Activated T-cell treated with anti-CD3 and anti-CD28 coated beads, Interleukin-2, amount 50 U/mL, for 4 hours (primary cell): Measurements from ENCODE around the gene UGT3A2. TPM values are rescaled to one million over a fixed set of nuclear protein-coding genes. Genes with fewer than 3 reads are reported as not detected.
"Not testable (repeated sequence)": the region's sequence is repeated elsewhere in the genome, so short reads cannot be mapped to it uniquely, and the experiment has no call there.

Experiments used
- ATAC-seq, 2 donors: fragments of 200-7000 bp; cut with Tn5 transposase; one replicate each; pipeline ENCODE4 v1.10.0; 2021
- DNase-seq: peaks from one replicate; pipeline ENCODE4 v3.0.0-alpha.2; 2020
- H3K27me3 Mint-ChIP-seq: one replicate; pipeline ENCODE4 v1.8.0; 2021; ENCODE audit warnings: low read depth, mixed read lengths
- H3K36me3 Mint-ChIP-seq: one replicate; pipeline ENCODE4 v1.8.0; 2022; ENCODE audit warnings: mixed read lengths; ENCODE audit not compliant: insufficient read depth
- H3K4me1 Mint-ChIP-seq: one replicate; pipeline ENCODE4 v1.8.0; 2021; ENCODE audit warnings: low read depth, mixed read lengths
- H3K4me3 Mint-ChIP-seq: one replicate; pipeline ENCODE4 v1.8.0; 2021; ENCODE audit warnings: mild to moderate bottlenecking, moderate library complexity, mixed read lengths
- H3K9me3 Mint-ChIP-seq: one replicate; pipeline ENCODE4 v1.8.0; 2021; ENCODE audit warnings: mixed read lengths
- total RNA-seq, 3 donors: library from RNA; stranded (reverse); gene quantifications; one replicate each; pipeline ENCODE4 v1.2.1, GENCODE V29; 2021

UGT3A2 gene
- total RNA-seq, 3 donors from 2014 or later, result not detected

DNA sequence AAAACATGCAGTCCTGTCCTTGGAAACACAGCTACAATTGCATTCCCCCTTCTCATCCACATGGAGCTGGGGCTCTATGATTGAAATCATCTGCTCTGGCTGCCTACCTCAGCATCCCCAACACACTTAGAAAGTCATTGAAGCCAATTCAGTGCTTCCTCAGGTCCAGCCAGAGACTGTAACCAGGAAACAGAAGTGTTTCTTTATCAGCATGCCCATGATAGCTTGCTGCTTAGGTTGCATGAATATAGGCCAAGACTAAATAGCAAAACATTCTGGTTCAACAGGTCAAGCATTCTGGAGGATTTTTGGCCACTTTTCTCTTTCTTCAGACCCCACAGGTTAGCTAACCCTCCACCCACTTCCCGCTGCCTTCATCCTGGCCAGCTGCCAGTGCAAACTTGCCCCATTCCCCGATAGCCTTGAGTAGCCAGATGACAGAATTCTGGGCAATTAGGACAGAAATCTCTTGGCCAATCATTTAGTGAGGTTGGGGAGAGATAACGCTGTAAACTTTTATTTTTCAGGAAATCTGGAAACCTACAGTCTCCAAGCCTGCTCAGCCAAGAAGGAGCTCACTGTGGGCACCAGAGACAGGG, 32.0 kb downstream of the UGT3A2 start:
- H3K9me3 Mint-ChIP-seq, ATAC-seq, H3K36me3 Mint-ChIP-seq, DNase-seq, H3K4me1 Mint-ChIP-seq, H3K4me3 Mint-ChIP-seq: not testable (repeated sequence)
- H3K27me3 Mint-ChIP-seq, result peaks cover 12% of the 10 kb centered on the region

DNA sequence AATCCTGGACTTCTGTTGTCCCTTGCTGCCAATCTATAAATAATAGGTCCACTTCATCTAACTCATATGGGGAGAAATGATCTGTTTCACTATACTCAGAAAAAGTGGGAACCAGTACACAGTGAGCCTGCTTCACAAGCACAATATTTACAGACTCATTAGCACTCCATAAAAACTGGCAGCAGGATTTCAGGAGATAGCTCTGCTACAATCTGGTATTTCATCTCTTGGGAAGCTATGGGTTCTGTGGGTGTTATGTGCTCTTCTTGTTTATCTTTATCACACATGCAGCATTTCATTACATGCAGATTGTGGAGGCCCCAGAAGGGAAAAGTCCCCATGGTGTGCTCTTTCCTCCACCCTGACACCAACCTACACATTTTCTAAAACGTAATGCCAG, 33.2 kb downstream of the UGT3A2 start:
- Mint-ChIP-seq H3K4me3 (no peak overlapping the region), H3K9me3 (no peaks in the 10 kb centered on the region), H3K4me1 (no peaks in the 10 kb centered on the region), H3K36me3 (no peaks in the 10 kb centered on the region), H3K27me3 (peaks cover 13% of the 10 kb centered on the region)
- no peak for DNase-seq
- ATAC-seq, result no peak

GRCh38 chr5:36033047-36033446, 33.6 kb downstream of the UGT3A2 start:
- no peaks in the 10 kb centered on the region for H3K36me3 Mint-ChIP-seq
- H3K9me3 Mint-ChIP-seq, result no peaks in the 10 kb centered on the region
- no peak overlapping the region for H3K4me3 Mint-ChIP-seq
- ATAC-seq (no peak), DNase-seq (no peak)
- H3K27me3 Mint-ChIP-seq, result peaks cover 15% of the 10 kb centered on the region
- no peaks in the 10 kb centered on the region for H3K4me1 Mint-ChIP-seq

GRCh38 chr5:36031223-36031622, 35.5 kb downstream of the UGT3A2 start:
- no peak overlapping the region for H3K4me3 Mint-ChIP-seq
- H3K27me3 Mint-ChIP-seq, result peaks cover 21% of the 10 kb centered on the region
- no peaks in the 10 kb centered on the region for H3K36me3 Mint-ChIP-seq
- H3K9me3 Mint-ChIP-seq, result peaks cover 5% of the 10 kb centered on the region
- no peaks in the 10 kb centered on the region for H3K4me1 Mint-ChIP-seq
- no peak for DNase-seq
- no peak for ATAC-seq

DNA sequence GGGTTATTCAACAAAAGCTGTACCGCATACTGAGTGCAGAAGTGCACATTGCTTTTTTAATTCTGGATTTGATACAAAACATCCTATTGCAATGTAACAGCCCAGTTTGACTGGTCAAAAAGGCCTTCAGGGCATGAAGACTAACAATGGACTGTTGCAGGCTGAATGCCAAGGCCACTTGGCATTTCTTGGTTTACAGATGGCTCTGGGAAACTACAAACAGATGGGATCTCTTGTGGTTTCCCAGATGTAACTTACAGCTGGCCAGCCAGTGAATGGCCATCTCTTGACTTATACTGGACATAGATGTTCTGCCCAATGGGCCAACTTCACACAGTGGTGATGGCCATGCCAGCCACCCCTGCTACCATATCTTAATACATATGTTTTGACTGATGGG, 36.8 kb downstream of the UGT3A2 start:
- DNase-seq (no peak), ATAC-seq (no peak)
- no peaks in the 10 kb centered on the region for H3K36me3 Mint-ChIP-seq
- H3K27me3 Mint-ChIP-seq, result peaks cover 19% of the 10 kb centered on the region
- H3K4me3 Mint-ChIP-seq, result no peak overlapping the region
- H3K4me1 Mint-ChIP-seq, result no peaks in the 10 kb centered on the region
- peaks cover 10% of the 10 kb centered on the region for H3K9me3 Mint-ChIP-seq

GRCh38 chr5:36028816-36029465, 37.7 kb downstream of the UGT3A2 start:
- no peak for ATAC-seq
- no peak overlapping the region for H3K4me3 Mint-ChIP-seq
- peaks cover 15% of the 10 kb centered on the region for H3K9me3 Mint-ChIP-seq
- H3K4me1 Mint-ChIP-seq, result no peaks in the 10 kb centered on the region
- H3K27me3 Mint-ChIP-seq, result peaks cover 21% of the 10 kb centered on the region
- no peak for DNase-seq
- no peaks in the 10 kb centered on the region for H3K36me3 Mint-ChIP-seq

DNA sequence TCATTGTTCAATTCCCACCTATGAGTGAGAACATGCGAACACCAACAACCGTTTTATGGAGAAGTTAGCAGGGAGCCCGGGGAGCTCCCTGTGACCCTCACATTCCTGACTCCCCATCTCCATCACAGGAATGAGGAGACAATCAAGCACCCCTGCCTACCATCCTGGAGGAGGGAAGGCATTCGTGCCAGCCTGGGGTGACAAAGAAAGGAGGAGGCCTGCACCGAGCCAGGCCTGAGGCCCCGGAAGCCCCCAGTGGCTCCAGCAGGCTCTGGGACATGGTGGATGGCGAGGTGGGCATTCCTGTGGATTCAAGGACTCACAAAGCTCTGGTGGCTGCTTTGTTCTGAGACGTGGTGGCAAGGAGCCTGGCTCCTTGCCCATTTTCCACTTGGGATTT, 39.0 kb downstream of the UGT3A2 start:
- peaks cover 15% of the 10 kb centered on the region for H3K9me3 Mint-ChIP-seq
- no peaks in the 10 kb centered on the region for H3K4me1 Mint-ChIP-seq
- peaks cover 22% of the 10 kb centered on the region for H3K27me3 Mint-ChIP-seq
- H3K4me3 Mint-ChIP-seq, result no peak overlapping the region
- ATAC-seq (no peak), DNase-seq (no peak)
- no peaks in the 10 kb centered on the region for H3K36me3 Mint-ChIP-seq

GRCh38 chr5:36026706-36027465, 39.8 kb downstream of the UGT3A2 start:
- no peak overlapping the region for H3K4me3 Mint-ChIP-seq
- no peaks in the 10 kb centered on the region for H3K36me3 Mint-ChIP-seq
- no peak for DNase-seq
- ATAC-seq, result no peak
- no peaks in the 10 kb centered on the region for H3K4me1 Mint-ChIP-seq
- H3K9me3 Mint-ChIP-seq, result peaks cover 15% of the 10 kb centered on the region
- peaks cover 22% of the 10 kb centered on the region for H3K27me3 Mint-ChIP-seq

DNA sequence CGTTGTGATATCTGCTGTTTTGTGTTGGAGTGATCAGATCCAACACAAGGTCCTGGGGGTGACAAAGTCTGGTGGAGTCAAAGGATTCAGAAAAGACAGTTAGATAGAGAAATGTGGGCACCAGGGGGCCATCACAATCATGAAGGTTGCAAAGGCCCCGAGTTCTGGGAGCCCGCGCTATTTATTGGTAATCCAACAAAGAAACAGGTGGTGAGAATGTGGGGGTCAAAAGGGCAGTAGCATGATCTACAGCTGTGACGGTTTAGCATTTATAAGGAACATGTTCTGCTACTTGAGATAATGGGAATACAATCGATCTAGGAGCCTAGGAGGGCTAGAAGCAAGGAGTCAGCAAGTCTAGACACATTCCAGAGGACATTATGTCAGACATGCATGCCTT, 44.4 kb downstream of the UGT3A2 start:
- not testable (repeated sequence) for H3K4me1 Mint-ChIP-seq, DNase-seq, H3K4me3 Mint-ChIP-seq, H3K27me3 Mint-ChIP-seq, H3K36me3 Mint-ChIP-seq, ATAC-seq
- peaks cover 15% of the 10 kb centered on the region for H3K9me3 Mint-ChIP-seq

DNA sequence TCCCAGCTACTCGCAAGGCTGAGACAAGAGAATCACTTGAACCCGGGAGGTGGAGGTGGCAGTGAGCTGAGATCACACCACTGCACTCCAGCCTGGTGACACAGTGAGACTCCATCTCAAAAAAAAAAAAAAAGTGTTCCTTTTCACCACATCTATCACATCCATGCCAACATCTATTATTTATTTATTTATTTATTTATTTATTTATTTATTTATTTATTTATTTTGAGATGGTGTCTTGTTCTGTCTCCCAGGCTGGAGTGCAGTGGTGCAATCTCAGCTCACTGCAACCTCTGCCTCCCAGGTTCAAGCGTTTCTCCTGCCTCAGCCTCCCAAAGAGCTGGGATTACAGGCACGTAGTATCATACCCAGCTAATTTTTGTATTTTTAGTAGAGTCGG, 47.1 kb downstream of the UGT3A2 start:
- not testable (repeated sequence) for DNase-seq, ATAC-seq, H3K36me3 Mint-ChIP-seq, H3K4me1 Mint-ChIP-seq, H3K27me3 Mint-ChIP-seq, H3K4me3 Mint-ChIP-seq
- peaks cover 13% of the 10 kb centered on the region for H3K9me3 Mint-ChIP-seq

GRCh38 chr5:36017622-36018021, 49.1 kb downstream of the UGT3A2 start:
- no peaks in the 10 kb centered on the region for H3K27me3 Mint-ChIP-seq
- H3K4me1 Mint-ChIP-seq, result no peaks in the 10 kb centered on the region
- DNase-seq (no peak), ATAC-seq (no peak)
- H3K9me3 Mint-ChIP-seq, result peaks cover 20% of the 10 kb centered on the region
- H3K36me3 Mint-ChIP-seq, result no peaks in the 10 kb centered on the region
- no peak overlapping the region for H3K4me3 Mint-ChIP-seq

- H3K4me3 Mint-ChIP-seq, result no peak overlapping the region
- DNase-seq, result no peak
- no peaks in the 10 kb centered on the region for H3K4me1 Mint-ChIP-seq
Observed at GRCh38 chr5:36017004-36017403, 49.7 kb downstream of the UGT3A2 start.

GRCh38 chr5:36013182-36013581, 53.5 kb downstream of the UGT3A2 start:
- H3K36me3 Mint-ChIP-seq, result no peaks in the 10 kb centered on the region
- DNase-seq, result no peak
- H3K27me3 Mint-ChIP-seq, result no peaks in the 10 kb centered on the region
- no peak for ATAC-seq
- no peak overlapping the region for H3K4me3 Mint-ChIP-seq
- H3K9me3 Mint-ChIP-seq, result peaks cover 34% of the 10 kb centered on the region
- H3K4me1 Mint-ChIP-seq, result no peaks in the 10 kb centered on the region

More at GRCh38 chr5:36017004-36017403, 49.7 kb downstream of the UGT3A2 start:
- H3K36me3 Mint-ChIP-seq, result no peaks in the 10 kb centered on the region
- peaks cover 24% of the 10 kb centered on the region for H3K9me3 Mint-ChIP-seq
- no peaks in the 10 kb centered on the region for H3K27me3 Mint-ChIP-seq
- no peak for ATAC-seq

- DNase-seq, result no peak
- Mint-ChIP-seq H3K36me3 (no peaks in the 10 kb centered on the region), H3K4me1 (no peaks in the 10 kb centered on the region), H3K9me3 (peaks cover 25% of the 10 kb centered on the region), H3K4me3 (no peak overlapping the region), H3K27me3 (peaks cover 2% of the 10 kb centered on the region)
- ATAC-seq, result no peak
Observed at GRCh38 chr5:36009698-36010097, 57.0 kb downstream of the UGT3A2 start.

DNA sequence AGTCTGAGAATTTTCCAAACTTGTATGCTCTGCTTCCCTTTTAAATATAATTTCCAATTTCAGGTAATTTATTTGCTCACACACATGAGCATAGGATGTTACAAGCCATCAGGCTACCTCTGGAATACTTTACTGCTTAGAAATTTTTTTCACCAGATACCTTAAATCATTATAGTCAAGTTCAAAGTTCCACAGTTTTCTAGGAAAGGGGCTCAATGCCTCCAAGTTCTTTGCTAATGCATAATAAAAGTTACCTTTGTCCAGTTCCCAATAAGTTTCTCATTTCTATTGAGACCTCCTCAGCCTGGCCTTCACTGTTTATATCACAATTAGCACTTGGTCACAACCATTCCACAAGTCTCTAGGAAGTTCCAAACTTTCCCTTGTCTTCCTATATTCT, 59.3 kb downstream of the UGT3A2 start:
- no peaks in the 10 kb centered on the region for H3K36me3 Mint-ChIP-seq
- peaks cover 6% of the 10 kb centered on the region for H3K27me3 Mint-ChIP-seq
- no peak for DNase-seq
- H3K4me3 Mint-ChIP-seq, result no peak overlapping the region
- no peaks in the 10 kb centered on the region for H3K4me1 Mint-ChIP-seq
- peaks cover 11% of the 10 kb centered on the region for H3K9me3 Mint-ChIP-seq
- ATAC-seq, result no peak
